Measurements from ENCODE around the gene EDIL3. TPM values are rescaled to one million over a fixed set of nuclear protein-coding genes. Genes with fewer than 3 reads are reported as not detected.
"Not testable (repeated sequence)": the region's sequence is repeated elsewhere in the genome, so short reads cannot be mapped to it uniquely, and the experiment has no call there.

EDIL3 gene
- total and polyA plus RNA-seq, 5 donors from 2014 or later: not detected

DNA sequence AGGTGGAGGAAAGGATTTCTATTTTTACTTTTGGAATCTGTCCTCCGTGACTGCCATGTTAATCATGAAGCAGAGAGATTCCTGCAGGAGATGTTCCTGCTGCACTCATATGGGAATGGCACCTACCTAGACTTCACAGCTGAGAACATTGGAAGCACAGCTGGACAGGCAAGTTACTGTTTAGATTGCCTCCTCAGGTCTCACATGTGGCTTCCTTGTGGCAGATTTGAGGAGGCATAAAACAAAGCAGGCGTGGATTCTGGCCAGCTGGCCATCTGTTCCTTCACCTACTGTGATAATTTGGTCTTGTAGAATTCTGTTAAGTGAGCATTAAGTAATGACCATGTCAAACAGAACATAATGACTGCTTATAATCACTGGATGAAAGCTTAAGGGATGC lies 193.4 kb downstream of the EDIL3 start:
- ATAC-seq (ENCODE audit: low read depth in 2 of 2) (no peak), DNase-seq (no peak)
- peaks cover 0 to 4% (median 0%) of the 10 kb centered on the region in 7 donors for H3K9me3 Mint-ChIP-seq
- H3K27me3 ChIP-seq (ENCODE audit: control insufficient read depth, insufficient read depth, low read length): no peaks in the 10 kb centered on the region
- H3K4me1 Mint-ChIP-seq: no peaks in the 10 kb centered on the region
- no peaks in the 10 kb centered on the region for H3K9me3 ChIP-seq (ENCODE audit: control insufficient read depth in 2 of 2, low read length in 2 of 2)
- H3K36me3 Mint-ChIP-seq: no peaks in the 10 kb centered on the region
- no peaks in the 10 kb centered on the region for H3K27me3 Mint-ChIP-seq
- no peak overlapping the region for H3K27ac Mint-ChIP-seq
- no peak overlapping the region for H3K4me3 ChIP-seq (ENCODE audit: low read depth, low read length)
- H3K4me1 ChIP-seq (ENCODE audit: control insufficient read depth, insufficient read depth, low read length, poor library complexity, severe bottlenecking): no peaks in the 10 kb centered on the region
- H3K36me3 ChIP-seq (ENCODE audit: control insufficient read depth, insufficient read depth, low read length): no peaks in the 10 kb centered on the region
- no peak overlapping the region for H3K27ac ChIP-seq (ENCODE audit: insufficient read depth, low read length, poor library complexity, severe bottlenecking)
- H3K4me3 Mint-ChIP-seq: no peak overlapping the region

DNA sequence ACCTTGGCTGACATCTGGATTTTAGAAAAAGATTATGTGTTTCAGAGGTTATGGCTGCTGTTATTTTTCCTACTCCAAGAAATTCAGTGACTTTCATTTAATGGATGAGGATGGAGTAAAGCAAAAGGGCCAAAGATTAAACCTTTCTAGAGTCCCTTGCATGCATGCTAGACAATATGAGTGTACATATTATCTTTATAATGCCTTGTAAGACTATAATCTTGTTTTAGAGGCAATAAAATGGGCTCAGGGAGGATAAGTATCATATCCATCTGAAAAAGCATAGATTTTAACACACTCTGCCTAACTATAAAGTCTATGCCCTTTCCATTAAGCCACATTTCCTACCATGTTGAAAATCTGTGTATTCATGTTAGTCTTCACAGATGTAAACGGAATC lies 199.8 kb downstream of the EDIL3 start:
- H3K4me1 Mint-ChIP-seq: no peaks in the 10 kb centered on the region
- H3K9me3 ChIP-seq (ENCODE audit: control insufficient read depth in 2 of 2, low read length in 2 of 2): no peaks in the 10 kb centered on the region
- no peak for DNase-seq
- H3K36me3 ChIP-seq (ENCODE audit: control insufficient read depth, insufficient read depth, low read length): no peaks in the 10 kb centered on the region
- H3K4me3 ChIP-seq (ENCODE audit: low read depth, low read length): no peak overlapping the region
- no peak overlapping the region for H3K27ac Mint-ChIP-seq
- no peaks in the 10 kb centered on the region for H3K4me1 ChIP-seq (ENCODE audit: control insufficient read depth, insufficient read depth, low read length, poor library complexity, severe bottlenecking)
- no peaks in the 10 kb centered on the region for H3K27me3 Mint-ChIP-seq
- peaks cover 0 to 7% (median 4%) of the 10 kb centered on the region in 7 donors for H3K9me3 Mint-ChIP-seq
- no peaks in the 10 kb centered on the region for H3K36me3 Mint-ChIP-seq
- ATAC-seq (ENCODE audit: low read depth in 2 of 2): no peak
- no peak overlapping the region for H3K4me3 Mint-ChIP-seq
- no peaks in the 10 kb centered on the region for H3K27me3 ChIP-seq (ENCODE audit: control insufficient read depth, insufficient read depth, low read length)
- no peak overlapping the region for H3K27ac ChIP-seq (ENCODE audit: insufficient read depth, low read length, poor library complexity, severe bottlenecking)

DNA sequence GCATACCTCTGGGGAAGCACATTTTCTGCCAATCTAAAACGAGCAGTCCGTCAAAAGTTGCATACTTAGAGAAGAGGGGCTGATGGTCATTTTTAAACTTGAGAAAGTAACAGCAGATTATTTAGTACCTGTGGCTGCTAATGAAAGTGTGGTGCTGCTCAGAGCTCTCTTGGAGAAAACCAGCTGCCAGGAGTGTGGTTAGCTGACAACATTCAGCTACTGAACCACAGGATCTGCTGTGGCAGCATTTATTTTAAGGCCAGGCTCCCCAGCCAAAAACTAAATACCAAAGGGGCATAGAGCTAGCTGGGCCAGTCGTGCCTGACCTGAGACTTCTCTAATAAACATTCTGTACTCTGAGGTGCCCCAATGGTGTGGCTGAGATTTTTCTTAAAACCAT lies 203.6 kb downstream of the EDIL3 start:
- H3K4me3 Mint-ChIP-seq: no peak overlapping the region
- H3K27ac ChIP-seq (ENCODE audit: insufficient read depth, low read length, poor library complexity, severe bottlenecking): no peak overlapping the region
- no peak overlapping the region for H3K27ac Mint-ChIP-seq
- no peaks in the 10 kb centered on the region for H3K36me3 ChIP-seq (ENCODE audit: control insufficient read depth, insufficient read depth, low read length)
- ATAC-seq (ENCODE audit: low read depth in 2 of 2) (no peak), DNase-seq (no peak)
- no peaks in the 10 kb centered on the region for H3K36me3 Mint-ChIP-seq
- H3K9me3 Mint-ChIP-seq: peaks cover 0 to 8% (median 4%) of the 10 kb centered on the region in 7 donors
- no peaks in the 10 kb centered on the region for H3K9me3 ChIP-seq (ENCODE audit: control insufficient read depth in 2 of 2, low read length in 2 of 2)
- H3K4me1 ChIP-seq (ENCODE audit: control insufficient read depth, insufficient read depth, low read length, poor library complexity, severe bottlenecking): no peaks in the 10 kb centered on the region
- no peak overlapping the region for H3K4me3 ChIP-seq (ENCODE audit: low read depth, low read length)
- no peaks in the 10 kb centered on the region for H3K27me3 Mint-ChIP-seq
- H3K4me1 Mint-ChIP-seq: no peaks in the 10 kb centered on the region
- no peaks in the 10 kb centered on the region for H3K27me3 ChIP-seq (ENCODE audit: control insufficient read depth, insufficient read depth, low read length)

DNA sequence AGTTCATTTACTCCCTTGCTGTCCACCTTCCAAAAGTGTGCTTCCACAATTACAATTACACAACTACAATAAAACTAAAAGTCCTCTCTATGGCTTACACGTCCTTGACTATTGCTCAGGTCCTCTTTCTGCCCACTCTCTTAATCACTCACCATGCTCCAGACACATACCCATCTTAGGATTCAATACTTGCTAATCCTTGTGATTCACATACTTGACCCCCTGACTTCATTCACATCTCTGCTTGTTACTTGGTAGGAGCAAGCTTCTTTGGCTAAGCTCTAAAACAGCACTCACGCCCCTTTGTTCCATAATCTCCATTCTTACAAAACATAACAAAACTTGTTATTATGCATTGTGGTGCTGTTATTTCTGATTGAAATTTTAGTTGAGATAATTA lies 215.8 kb downstream of the EDIL3 start:
- Mint-ChIP-seq H3K4me1 (no peaks in the 10 kb centered on the region), H3K36me3 (no peaks in the 10 kb centered on the region), H3K9me3 (peaks cover 0 to 20% (median 0%) of the 10 kb centered on the region in 7 donors), H3K4me3 (no peak overlapping the region), H3K27ac (no peak overlapping the region), H3K27me3 (no peaks in the 10 kb centered on the region)
- H3K4me3 ChIP-seq (ENCODE audit: low read depth, low read length): no peak overlapping the region
- no peaks in the 10 kb centered on the region for H3K27me3 ChIP-seq (ENCODE audit: control insufficient read depth, insufficient read depth, low read length)
- ATAC-seq (ENCODE audit: low read depth in 2 of 2) (no peak), DNase-seq (no peak)
- H3K4me1 ChIP-seq (ENCODE audit: control insufficient read depth, insufficient read depth, low read length, poor library complexity, severe bottlenecking): no peaks in the 10 kb centered on the region
- no peak overlapping the region for H3K27ac ChIP-seq (ENCODE audit: insufficient read depth, low read length, poor library complexity, severe bottlenecking)
- no peaks in the 10 kb centered on the region for H3K36me3 ChIP-seq (ENCODE audit: control insufficient read depth, insufficient read depth, low read length)
- H3K9me3 ChIP-seq (ENCODE audit: control insufficient read depth in 2 of 2, low read length in 2 of 2): no peaks in the 10 kb centered on the region

DNA sequence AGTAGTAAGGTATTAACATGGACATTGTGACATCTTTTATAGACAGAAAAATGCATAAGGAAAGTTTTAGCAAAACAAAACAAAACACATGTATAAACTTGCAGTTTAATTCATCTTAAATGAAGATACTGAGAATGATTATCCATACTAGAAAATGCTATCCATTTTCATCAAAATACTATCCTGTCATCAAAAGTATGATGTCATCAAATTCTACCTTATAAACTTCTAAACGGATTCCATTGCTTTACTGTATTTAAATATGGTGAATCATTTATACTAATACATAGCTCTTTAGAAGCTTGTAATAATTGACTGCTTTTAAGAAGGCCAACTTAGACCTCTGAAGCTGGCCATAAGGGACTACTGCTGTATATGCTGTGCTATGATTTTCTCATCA lies 221.0 kb downstream of the EDIL3 start:
- Histone ChIP-seq H3K9me3 (ENCODE audit: control insufficient read depth in 2 of 2, low read length in 2 of 2) (no peaks in the 10 kb centered on the region), H3K4me1 (ENCODE audit: control insufficient read depth, insufficient read depth, low read length, poor library complexity, severe bottlenecking) (no peaks in the 10 kb centered on the region), H3K27ac (ENCODE audit: insufficient read depth, low read length, poor library complexity, severe bottlenecking) (no peak overlapping the region), H3K4me3 (ENCODE audit: low read depth, low read length) (no peak overlapping the region), H3K27me3 (ENCODE audit: control insufficient read depth, insufficient read depth, low read length) (no peaks in the 10 kb centered on the region), H3K36me3 (ENCODE audit: control insufficient read depth, insufficient read depth, low read length) (no peaks in the 10 kb centered on the region)
- Mint-ChIP-seq H3K27ac (no peak overlapping the region), H3K4me3 (no peak overlapping the region), H3K9me3 (peaks cover 0 to 20% (median 2%) of the 10 kb centered on the region in 7 donors), H3K4me1 (no peaks in the 10 kb centered on the region), H3K36me3 (no peaks in the 10 kb centered on the region), H3K27me3 (no peaks in the 10 kb centered on the region)
- ATAC-seq (ENCODE audit: low read depth in 2 of 2): no peak
- no peak for DNase-seq

DNA sequence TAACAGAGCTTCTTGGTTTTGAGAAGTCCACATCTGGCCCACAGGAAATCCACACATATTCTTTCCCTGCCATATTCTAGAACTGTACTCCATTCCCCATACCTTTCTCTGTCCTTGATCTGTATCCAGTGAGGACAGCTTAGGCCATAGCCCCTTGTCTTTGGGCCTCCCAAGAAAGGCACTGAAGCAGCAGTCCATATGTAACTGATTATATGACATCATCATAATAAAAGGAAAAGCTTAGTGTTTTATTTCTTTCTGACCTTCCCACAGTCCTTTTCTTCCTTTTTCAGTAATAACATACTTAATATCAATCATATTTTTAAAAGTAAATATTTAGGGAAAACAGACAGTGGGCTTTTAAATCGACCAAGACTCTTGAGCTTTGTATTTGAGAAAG lies 222.0 kb downstream of the EDIL3 start:
- Mint-ChIP-seq H3K9me3 (peaks cover 0 to 20% (median 2%) of the 10 kb centered on the region in 7 donors), H3K36me3 (no peaks in the 10 kb centered on the region)
- no peak overlapping the region for H3K4me3 ChIP-seq (ENCODE audit: low read depth, low read length)

DNA sequence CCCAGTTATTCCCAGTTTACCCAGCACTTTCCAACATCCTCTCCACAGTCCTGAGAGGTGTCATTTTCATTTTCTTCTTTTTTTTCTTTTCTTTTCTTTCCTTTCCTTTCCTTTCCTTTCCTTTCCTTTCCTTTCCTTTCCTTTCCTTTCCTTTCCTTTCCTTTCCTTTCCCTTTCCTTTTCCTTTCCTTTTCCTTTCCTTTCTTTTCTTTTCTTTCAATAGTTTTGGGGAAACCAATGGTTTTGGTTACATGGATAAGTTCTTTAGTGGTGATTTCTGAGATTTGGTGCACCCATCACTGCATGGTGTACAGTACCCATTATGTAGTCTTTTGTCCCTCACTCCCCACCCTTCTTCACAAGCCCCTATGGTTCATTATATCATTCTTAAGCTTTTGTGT lies 224.0 kb downstream of the EDIL3 start:
- H3K27ac ChIP-seq (ENCODE audit: insufficient read depth, low read length, poor library complexity, severe bottlenecking); H3K4me3 Mint-ChIP-seq; H3K9me3 ChIP-seq (ENCODE audit: control insufficient read depth in 2 of 2, low read length in 2 of 2); H3K9me3 Mint-ChIP-seq; DNase-seq; ATAC-seq (ENCODE audit: low read depth in 2 of 2); H3K4me1 Mint-ChIP-seq; H3K4me1 ChIP-seq (ENCODE audit: control insufficient read depth, insufficient read depth, low read length, poor library complexity, severe bottlenecking); H3K36me3 ChIP-seq (ENCODE audit: control insufficient read depth, insufficient read depth, low read length); H3K36me3 Mint-ChIP-seq; H3K27me3 Mint-ChIP-seq; H3K4me3 ChIP-seq (ENCODE audit: low read depth, low read length); H3K27ac Mint-ChIP-seq; H3K27me3 ChIP-seq (ENCODE audit: control insufficient read depth, insufficient read depth, low read length): not testable (repeated sequence)

More for the DNA sequence above, 222.0 kb downstream of the EDIL3 start:
- no peak overlapping the region for H3K27ac Mint-ChIP-seq
- no peak overlapping the region for H3K4me3 Mint-ChIP-seq
- H3K9me3 ChIP-seq (ENCODE audit: control insufficient read depth in 2 of 2, low read length in 2 of 2): no peaks in the 10 kb centered on the region
- H3K27me3 Mint-ChIP-seq: no peaks in the 10 kb centered on the region
- no peak overlapping the region for H3K27ac ChIP-seq (ENCODE audit: insufficient read depth, low read length, poor library complexity, severe bottlenecking)
- H3K4me1 Mint-ChIP-seq: no peaks in the 10 kb centered on the region
- DNase-seq: no peak
- ATAC-seq (ENCODE audit: low read depth in 2 of 2): no peak
- no peaks in the 10 kb centered on the region for H3K36me3 ChIP-seq (ENCODE audit: control insufficient read depth, insufficient read depth, low read length)
- H3K27me3 ChIP-seq (ENCODE audit: control insufficient read depth, insufficient read depth, low read length): no peaks in the 10 kb centered on the region
- H3K4me1 ChIP-seq (ENCODE audit: control insufficient read depth, insufficient read depth, low read length, poor library complexity, severe bottlenecking): no peaks in the 10 kb centered on the region

DNA sequence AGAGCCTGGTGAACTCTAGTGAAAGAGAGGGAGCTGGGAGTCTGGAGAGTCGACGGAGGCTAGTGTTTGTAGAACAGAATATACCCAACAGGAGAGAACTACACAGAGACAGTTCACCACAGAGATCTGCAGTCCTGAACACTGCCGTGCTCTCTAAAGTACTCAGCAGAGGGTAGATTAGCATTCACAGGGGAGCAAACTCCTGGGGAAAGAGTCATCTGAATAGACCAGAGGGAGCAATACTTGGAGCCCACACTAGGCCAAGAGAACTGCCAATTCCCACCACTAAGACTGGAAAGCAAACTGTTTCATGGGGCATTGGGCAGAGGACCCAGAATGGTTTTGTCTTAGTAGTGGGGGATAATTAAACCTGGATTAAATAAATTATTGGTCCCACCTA lies 235.6 kb downstream of the EDIL3 start:
- H3K27me3 Mint-ChIP-seq: no peaks in the 10 kb centered on the region
- no peak overlapping the region for H3K4me3 Mint-ChIP-seq
- no peaks in the 10 kb centered on the region for H3K4me1 Mint-ChIP-seq
- H3K27ac Mint-ChIP-seq: no peak overlapping the region
- H3K36me3 Mint-ChIP-seq: no peaks in the 10 kb centered on the region
- Histone ChIP-seq H3K27ac (ENCODE audit: insufficient read depth, low read length, poor library complexity, severe bottlenecking) (no peak overlapping the region), H3K4me1 (ENCODE audit: control insufficient read depth, insufficient read depth, low read length, poor library complexity, severe bottlenecking) (no peaks in the 10 kb centered on the region), H3K36me3 (ENCODE audit: control insufficient read depth, insufficient read depth, low read length) (no peaks in the 10 kb centered on the region), H3K27me3 (ENCODE audit: control insufficient read depth, insufficient read depth, low read length) (no peaks in the 10 kb centered on the region), H3K9me3 (ENCODE audit: control insufficient read depth in 2 of 2, low read length in 2 of 2) (no peaks in the 10 kb centered on the region), H3K4me3 (ENCODE audit: low read depth, low read length) (no peak overlapping the region)
- no peak for ATAC-seq (ENCODE audit: low read depth in 2 of 2)
- peaks cover 0 to 10% (median 2%) of the 10 kb centered on the region in 7 donors for H3K9me3 Mint-ChIP-seq
- DNase-seq: no peak

All from CD4-positive, CD25-positive, alpha-beta regulatory T cell (primary cell).